ENCODE measurements around the gene ATP6V1C2. TPM values are rescaled to one million over a fixed set of nuclear protein-coding genes. Genes with fewer than 3 reads are reported as not detected.

Gene ATP6V1C2
- total RNA-seq, 1 experiment from 2014 or later = not detected

DNA sequence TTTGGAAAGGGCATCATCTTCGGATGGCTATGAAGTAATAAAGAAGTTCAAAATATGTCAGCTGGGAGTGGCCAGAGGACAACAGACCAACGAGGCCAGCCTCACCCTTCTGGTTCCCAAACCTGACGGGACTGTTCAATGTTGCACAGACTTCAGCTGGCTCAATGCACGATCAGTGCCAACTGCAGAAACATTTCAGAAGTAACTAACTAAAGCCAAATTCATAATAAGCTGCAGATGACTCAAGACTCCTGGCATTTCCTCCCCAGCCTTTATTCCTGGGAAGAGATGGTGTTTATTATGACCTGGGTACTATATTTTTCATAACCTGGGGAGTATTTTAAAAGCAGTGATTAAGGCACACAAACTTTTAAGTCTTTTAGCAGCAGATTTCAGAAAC, 3.8 kb upstream of the ATP6V1C2 start:
- Histone ChIP-seq H3K4me3 (ENCODE audit: low read length) (no peak overlapping the region), H4K20me1 (ENCODE audit: insufficient read depth, low read depth, low read length) (no peaks in the 10 kb centered on the region), H3K4me1 (ENCODE audit: low read length) (peaks cover 3% of the 10 kb centered on the region; the same call in 1 of the 2 replicates), H3K79me2 (ENCODE audit: low read length) (no peaks in the 10 kb centered on the region), H3K9ac (ENCODE audit: low read length) (no peak overlapping the region), H3K27me3 (ENCODE audit: low read length) (no peaks in the 10 kb centered on the region), H2AFZ (ENCODE audit: low read length) (no peak overlapping the region), H3K27ac (ENCODE audit: low read length) (no peak overlapping the region), H3K4me2 (ENCODE audit: low read depth, low read length, poor library complexity, severe bottlenecking) (no peak overlapping the region), H3K9me2 (replicated peaks; ENCODE audit: insufficient read depth, low read length) (no peaks in the 10 kb centered on the region), H3K9me3 (ENCODE audit: low read length) (no peaks in the 10 kb centered on the region), H3K36me3 (ENCODE audit: insufficient read depth, low read length) (no peaks in the 10 kb centered on the region)
- DNase-seq = no peak

DNA sequence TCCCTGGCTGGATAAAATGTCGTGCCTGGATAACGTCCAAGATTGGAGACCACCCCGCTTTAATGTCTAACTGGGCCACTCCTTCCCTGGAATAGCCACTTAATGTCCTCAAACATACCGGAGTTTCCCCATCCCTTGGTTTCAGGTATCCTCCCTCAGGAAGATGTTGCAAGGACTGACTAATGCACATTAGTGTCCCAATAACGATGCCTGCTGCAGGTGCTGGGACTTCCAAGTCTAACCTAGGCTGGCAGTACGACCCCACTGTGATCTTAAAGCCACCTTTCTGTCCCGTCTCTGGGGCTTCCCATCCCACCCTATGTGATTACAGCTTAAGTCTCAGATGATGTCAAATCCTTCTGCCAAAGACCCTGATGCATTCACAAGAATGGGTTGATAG, 1.1 kb upstream of the ATP6V1C2 start:
- H4K20me1 ChIP-seq (ENCODE audit: insufficient read depth, low read depth, low read length) = no peaks in the 10 kb centered on the region
- H2AFZ ChIP-seq (ENCODE audit: low read length) = no peak overlapping the region
- H3K4me2 ChIP-seq (ENCODE audit: low read depth, low read length, poor library complexity, severe bottlenecking) = no peak overlapping the region
- no peaks in the 10 kb centered on the region for H3K9me2 ChIP-seq (replicated peaks; ENCODE audit: insufficient read depth, low read length)
- no peak overlapping the region for H3K9ac ChIP-seq (ENCODE audit: low read length)
- H3K4me1 ChIP-seq (ENCODE audit: low read length) = peaks cover 3% of the 10 kb centered on the region; the same call in 1 of the 2 replicates
- DNase-seq = no peak
- no peaks in the 10 kb centered on the region for H3K36me3 ChIP-seq (ENCODE audit: insufficient read depth, low read length)
- no peaks in the 10 kb centered on the region for H3K27me3 ChIP-seq (ENCODE audit: low read length)
- no peaks in the 10 kb centered on the region for H3K79me2 ChIP-seq (ENCODE audit: low read length)
- H3K9me3 ChIP-seq (ENCODE audit: low read length) = no peaks in the 10 kb centered on the region
- H3K27ac ChIP-seq (ENCODE audit: low read length) = no peak overlapping the region
- no peak overlapping the region for H3K4me3 ChIP-seq (ENCODE audit: low read length)

DNA sequence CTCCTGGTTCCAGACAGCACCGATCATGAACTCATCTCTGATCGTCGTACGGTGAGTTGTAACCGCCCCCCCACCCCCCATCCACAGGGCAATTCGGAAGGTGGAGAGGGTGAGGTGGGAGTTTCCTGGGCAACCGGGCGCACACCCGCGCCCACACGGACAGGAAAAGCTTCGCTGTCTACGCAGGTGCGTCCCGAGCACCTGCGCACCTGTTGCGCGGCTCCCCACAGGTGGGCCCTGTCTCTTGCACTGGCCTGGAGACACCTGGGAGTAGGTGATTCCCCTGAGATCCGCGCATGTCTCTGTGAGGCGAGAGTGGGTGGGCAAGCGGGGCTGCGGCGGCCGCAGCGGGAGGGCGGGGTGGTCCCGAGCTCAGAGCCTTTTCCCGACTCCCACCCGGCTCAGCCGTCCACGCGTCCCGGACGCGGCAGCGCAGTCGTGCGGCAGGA, 459 bp upstream of the ATP6V1C2 start:
- no peak for DNase-seq
- Histone ChIP-seq H3K36me3 (ENCODE audit: insufficient read depth, low read length) (no peaks in the 10 kb centered on the region), H3K4me1 (ENCODE audit: low read length) (peaks cover 3% of the 10 kb centered on the region; the same call in 1 of the 2 replicates), H3K79me2 (ENCODE audit: low read length) (no peaks in the 10 kb centered on the region), H4K20me1 (ENCODE audit: insufficient read depth, low read depth, low read length) (no peaks in the 10 kb centered on the region), H3K4me2 (ENCODE audit: low read depth, low read length, poor library complexity, severe bottlenecking) (peak overlapping the region; percentile 19), H3K9ac (ENCODE audit: low read length) (no peak overlapping the region), H3K9me2 (replicated peaks; ENCODE audit: insufficient read depth, low read length) (no peaks in the 10 kb centered on the region), H3K27ac (ENCODE audit: low read length) (no peak overlapping the region), H3K4me3 (ENCODE audit: low read length) (no peak overlapping the region), H3K9me3 (ENCODE audit: low read length) (no peaks in the 10 kb centered on the region), H3K27me3 (ENCODE audit: low read length) (no peaks in the 10 kb centered on the region), H2AFZ (ENCODE audit: low read length) (no peak overlapping the region)

DNA sequence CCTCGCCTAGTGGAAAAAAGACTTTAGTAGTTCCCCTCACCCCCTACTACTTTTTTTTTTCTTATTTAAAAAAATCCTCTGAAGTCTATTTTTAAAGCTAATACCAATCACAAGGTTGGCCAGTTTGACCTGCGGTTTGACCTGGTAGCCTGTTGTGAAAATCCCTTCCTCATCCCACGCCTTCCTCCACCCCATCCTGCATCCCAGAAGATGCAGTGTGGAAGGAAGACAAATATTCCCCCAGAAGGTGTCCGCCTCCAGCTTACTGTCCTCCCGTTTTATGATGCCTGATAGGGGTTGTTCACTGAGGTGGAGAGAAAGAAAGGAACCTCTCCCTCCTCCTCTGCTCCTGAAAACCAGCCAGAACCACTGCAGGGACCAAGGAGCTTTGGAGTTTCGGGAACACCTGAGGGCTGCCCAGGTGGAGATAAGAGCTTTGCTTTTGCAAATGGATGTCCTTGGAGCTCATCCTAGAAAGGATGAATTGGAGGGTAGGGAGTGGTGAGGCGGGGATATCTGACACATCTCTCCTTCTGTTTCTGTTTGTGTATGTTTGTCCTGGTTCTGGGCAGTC, 909 bp downstream of the ATP6V1C2 start:
- Histone ChIP-seq H3K9ac (ENCODE audit: low read length) (no peak overlapping the region), H3K27ac (ENCODE audit: low read length) (no peak overlapping the region), H3K4me1 (ENCODE audit: low read length) (peaks cover 3% of the 10 kb centered on the region; the same call in 1 of the 2 replicates), H3K4me3 (ENCODE audit: low read length) (no peak overlapping the region), H4K20me1 (ENCODE audit: insufficient read depth, low read depth, low read length) (no peaks in the 10 kb centered on the region), H3K4me2 (ENCODE audit: low read depth, low read length, poor library complexity, severe bottlenecking) (no peak overlapping the region), H3K27me3 (ENCODE audit: low read length) (no peaks in the 10 kb centered on the region), H2AFZ (ENCODE audit: low read length) (no peak overlapping the region), H3K79me2 (ENCODE audit: low read length) (no peaks in the 10 kb centered on the region), H3K9me3 (ENCODE audit: low read length) (no peaks in the 10 kb centered on the region), H3K36me3 (ENCODE audit: insufficient read depth, low read length) (no peaks in the 10 kb centered on the region), H3K9me2 (replicated peaks; ENCODE audit: insufficient read depth, low read length) (no peaks in the 10 kb centered on the region)
- no peak for DNase-seq

DNA sequence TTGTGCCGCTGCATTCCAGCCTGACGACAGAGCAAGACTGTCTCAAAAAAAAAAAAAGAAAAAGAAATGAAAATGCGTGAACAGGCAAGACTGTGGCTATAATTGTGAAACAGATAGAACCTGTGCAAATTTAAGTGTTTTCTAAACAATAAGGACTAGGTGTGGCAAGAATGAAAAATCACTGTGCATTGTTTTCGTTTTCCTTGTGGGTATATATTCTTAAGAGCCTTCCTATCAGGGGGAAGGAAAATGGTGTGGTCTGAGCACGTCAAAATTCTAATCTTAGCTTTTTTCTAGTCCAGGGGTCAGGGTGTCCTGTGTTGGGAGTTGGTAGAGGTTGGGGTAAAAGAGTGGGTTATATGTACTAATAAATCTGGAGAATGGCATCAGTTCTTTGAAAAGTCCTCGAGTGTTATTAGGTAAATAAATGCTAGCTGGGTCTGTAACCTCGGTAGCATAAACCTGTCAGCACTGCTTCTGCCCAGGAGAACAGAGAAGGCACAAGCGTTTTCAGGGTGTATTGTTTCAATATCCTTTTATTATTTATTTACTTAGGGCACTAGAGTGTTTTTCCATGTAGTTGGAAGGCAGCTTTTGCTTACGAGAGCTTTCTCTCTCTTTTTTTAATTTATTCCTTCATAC, 11.6 kb downstream of the ATP6V1C2 start:
- no peak overlapping the region for H3K4me3 ChIP-seq (ENCODE audit: low read length)

DNA sequence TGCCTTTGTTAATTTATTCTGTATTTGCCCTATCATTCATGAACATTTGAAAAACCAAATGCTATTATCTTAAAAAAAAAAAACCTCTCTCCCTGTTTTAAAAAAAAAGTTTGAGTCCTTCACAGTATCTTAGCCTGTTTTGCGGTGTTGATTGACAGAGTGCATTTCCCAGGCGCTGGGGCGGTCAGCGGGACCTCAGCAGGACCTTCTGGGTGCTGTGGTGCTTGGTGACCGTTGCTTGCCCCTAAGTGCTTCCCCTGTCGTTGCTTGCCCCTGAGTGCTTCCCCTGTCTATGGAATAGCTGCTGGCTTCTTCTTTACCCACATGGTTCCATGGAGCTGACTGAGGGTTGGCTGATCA, 12.1 kb downstream of the ATP6V1C2 start:
- no peaks in the 10 kb centered on the region for H4K20me1 ChIP-seq (ENCODE audit: insufficient read depth, low read depth, low read length)
- no peaks in the 10 kb centered on the region for H3K9me2 ChIP-seq (replicated peaks; ENCODE audit: insufficient read depth, low read length)
- H3K4me2 ChIP-seq (ENCODE audit: low read depth, low read length, poor library complexity, severe bottlenecking) = no peak overlapping the region
- H3K27ac ChIP-seq (ENCODE audit: low read length) = no peak overlapping the region
- no peak overlapping the region for H3K9ac ChIP-seq (ENCODE audit: low read length)
- no peaks in the 10 kb centered on the region for H3K36me3 ChIP-seq (ENCODE audit: insufficient read depth, low read length)
- H3K4me3 ChIP-seq (ENCODE audit: low read length) = no peak overlapping the region
- no peaks in the 10 kb centered on the region for H3K79me2 ChIP-seq (ENCODE audit: low read length)
- no peaks in the 10 kb centered on the region for H3K27me3 ChIP-seq (ENCODE audit: low read length)
- no peak overlapping the region for H2AFZ ChIP-seq (ENCODE audit: low read length)
- no peak for DNase-seq
- no peaks in the 10 kb centered on the region for H3K4me1 ChIP-seq (ENCODE audit: low read length)
- H3K9me3 ChIP-seq (ENCODE audit: low read length) = no peaks in the 10 kb centered on the region

More for the DNA sequence above, 11.6 kb downstream of the ATP6V1C2 start:
- no peaks in the 10 kb centered on the region for H3K36me3 ChIP-seq (ENCODE audit: insufficient read depth, low read length)
- H3K9ac ChIP-seq (ENCODE audit: low read length) = no peak overlapping the region
- H3K4me2 ChIP-seq (ENCODE audit: low read depth, low read length, poor library complexity, severe bottlenecking) = no peak overlapping the region
- no peak for DNase-seq
- no peaks in the 10 kb centered on the region for H3K79me2 ChIP-seq (ENCODE audit: low read length)
- no peaks in the 10 kb centered on the region for H3K27me3 ChIP-seq (ENCODE audit: low read length)
- no peaks in the 10 kb centered on the region for H3K4me1 ChIP-seq (ENCODE audit: low read length)
- H3K27ac ChIP-seq (ENCODE audit: low read length) = no peak overlapping the region
- H3K9me2 ChIP-seq (replicated peaks; ENCODE audit: insufficient read depth, low read length) = no peaks in the 10 kb centered on the region
- no peaks in the 10 kb centered on the region for H3K9me3 ChIP-seq (ENCODE audit: low read length)
- H2AFZ ChIP-seq (ENCODE audit: low read length) = no peak overlapping the region
- H4K20me1 ChIP-seq (ENCODE audit: insufficient read depth, low read depth, low read length) = no peaks in the 10 kb centered on the region

DNA sequence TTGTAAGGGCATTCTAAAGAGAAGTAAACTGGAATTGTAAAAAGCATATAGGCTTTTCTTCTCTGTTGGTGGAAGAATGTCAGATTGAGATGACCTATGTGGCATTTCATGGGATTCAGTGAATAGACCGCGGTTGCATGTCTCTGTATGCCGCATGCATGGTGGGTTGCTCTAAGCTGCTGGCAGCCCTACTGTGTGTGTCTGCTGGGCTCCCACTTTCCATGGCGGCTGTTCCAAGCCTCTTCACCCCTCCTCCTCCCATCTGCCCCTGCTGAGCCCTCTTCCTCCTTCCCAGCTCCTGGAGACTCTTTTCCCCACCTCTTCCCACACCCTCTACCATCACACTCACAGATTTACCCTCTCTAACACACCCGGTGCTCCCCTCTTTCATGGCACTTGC, 12.6 kb downstream of the ATP6V1C2 start:
- Histone ChIP-seq H3K9ac (ENCODE audit: low read length) (no peak overlapping the region), H3K27me3 (ENCODE audit: low read length) (no peaks in the 10 kb centered on the region), H4K20me1 (ENCODE audit: insufficient read depth, low read depth, low read length) (no peaks in the 10 kb centered on the region), H3K4me2 (ENCODE audit: low read depth, low read length, poor library complexity, severe bottlenecking) (no peak overlapping the region), H3K4me1 (ENCODE audit: low read length) (no peaks in the 10 kb centered on the region), H2AFZ (ENCODE audit: low read length) (no peak overlapping the region), H3K79me2 (ENCODE audit: low read length) (no peaks in the 10 kb centered on the region), H3K27ac (ENCODE audit: low read length) (no peak overlapping the region), H3K36me3 (ENCODE audit: insufficient read depth, low read length) (no peaks in the 10 kb centered on the region), H3K9me3 (ENCODE audit: low read length) (no peaks in the 10 kb centered on the region), H3K9me2 (replicated peaks; ENCODE audit: insufficient read depth, low read length) (no peaks in the 10 kb centered on the region), H3K4me3 (ENCODE audit: low read length) (no peak overlapping the region)
- no peak for DNase-seq

DNA sequence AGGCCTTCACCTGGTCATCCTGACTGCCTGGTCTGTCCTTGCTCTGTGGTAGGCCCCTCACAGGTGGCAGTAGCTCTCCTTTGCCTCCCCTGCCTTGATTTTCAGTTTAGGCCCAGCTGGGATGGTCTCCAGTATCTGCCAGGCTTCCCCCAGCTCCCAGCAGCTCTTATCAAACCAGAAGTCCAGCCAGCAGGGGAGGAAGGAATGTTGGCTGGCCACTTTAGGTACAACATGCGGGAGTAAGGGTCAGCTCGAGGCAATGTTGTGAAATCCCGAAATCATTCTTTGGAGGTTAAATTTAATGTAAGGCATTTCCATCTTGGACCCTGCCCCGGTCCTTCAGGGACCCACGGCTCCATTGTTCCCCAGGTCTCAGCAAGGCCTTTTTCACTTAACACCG, 16.8 kb downstream of the ATP6V1C2 start:
- no peak for DNase-seq
- H3K27me3 ChIP-seq (ENCODE audit: low read length) = no peaks in the 10 kb centered on the region
- H3K4me3 ChIP-seq (ENCODE audit: low read length) = no peak overlapping the region
- H4K20me1 ChIP-seq (ENCODE audit: insufficient read depth, low read depth, low read length) = no peaks in the 10 kb centered on the region
- H3K9me3 ChIP-seq (ENCODE audit: low read length) = no peaks in the 10 kb centered on the region
- no peak overlapping the region for H3K4me2 ChIP-seq (ENCODE audit: low read depth, low read length, poor library complexity, severe bottlenecking)
- no peaks in the 10 kb centered on the region for H3K4me1 ChIP-seq (ENCODE audit: low read length)
- H3K27ac ChIP-seq (ENCODE audit: low read length) = no peak overlapping the region
- no peak overlapping the region for H2AFZ ChIP-seq (ENCODE audit: low read length)
- H3K36me3 ChIP-seq (ENCODE audit: insufficient read depth, low read length) = no peaks in the 10 kb centered on the region
- H3K9me2 ChIP-seq (replicated peaks; ENCODE audit: insufficient read depth, low read length) = no peaks in the 10 kb centered on the region
- H3K9ac ChIP-seq (ENCODE audit: low read length) = no peak overlapping the region
- H3K79me2 ChIP-seq (ENCODE audit: low read length) = no peaks in the 10 kb centered on the region
